KMS-11 (cell line): Measurements from ENCODE around the gene MRPL42.
"Not testable (repeated sequence)": the region's sequence is repeated elsewhere in the genome, so short reads cannot be mapped to it uniquely, and the experiment has no call there.

Source experiments
- H2AFZ ChIP-seq: fragments of 200-600 bp; sonication (generic); 2 replicates; pipeline ENCODE4 v1.6.1; 2016; ENCODE audit warnings: antibody characterized with exemption, mixed run types, low read depth
- H3K27ac ChIP-seq: fragments of 200-600 bp; sonication (generic); 2 replicates; pipeline ENCODE4 v1.6.1; 2016; ENCODE audit warnings: mild to moderate bottlenecking, mixed run types
- H3K27me3 ChIP-seq: fragments of 200-600 bp; sonication (generic); 2 replicates; pipeline ENCODE4 v1.6.1; 2017; ENCODE audit warnings: mild to moderate bottlenecking, low read depth, mixed run types, moderate library complexity; ENCODE audit not compliant: insufficient read depth
- H3K36me3 ChIP-seq: fragments of 200-600 bp; sonication (generic); 2 replicates; pipeline ENCODE4 v1.6.1; 2017; ENCODE audit warnings: mild to moderate bottlenecking, mixed run types; ENCODE audit not compliant: insufficient read depth
- H3K4me1 ChIP-seq: fragments of 200-600 bp; sonication (generic); 2 replicates; pipeline ENCODE4 v1.6.1; 2016; ENCODE audit warnings: mild to moderate bottlenecking, low read depth, mixed run types; ENCODE audit not compliant: poor library complexity, severe bottlenecking
- H3K4me2 ChIP-seq: fragments of 200-600 bp; sonication (generic); 2 replicates; pipeline ENCODE4 v1.7.0; 2016; ENCODE audit warnings: mild to moderate bottlenecking, mixed run types
- H3K4me3 ChIP-seq: fragments of 200-600 bp; sonication (generic); IDR thresholded peaks from 2 replicates; pipeline ENCODE4 v1.6.1; 2017; ENCODE audit warnings: low read depth, low read length, mixed read lengths; ENCODE audit not compliant: insufficient read depth
- H3K79me2 ChIP-seq: fragments of 200-600 bp; sonication (generic); 2 replicates; pipeline ENCODE4 v1.6.1; 2016; ENCODE audit warnings: low read depth, mixed run types; ENCODE audit not compliant: insufficient read depth
- H3K9ac ChIP-seq: fragments of 200-600 bp; sonication (generic); 2 replicates; pipeline ENCODE4 v1.6.1; 2016; ENCODE audit warnings: mild to moderate bottlenecking, mixed run types
- H4K20me1 ChIP-seq: fragments of 200-600 bp; sonication (generic); 2 replicates; pipeline ENCODE4 v1.6.1; 2016; ENCODE audit warnings: mild to moderate bottlenecking, mixed run types; ENCODE audit not compliant: insufficient read depth
- TF ChIP-seq, protein P1 (sequence below): fragments of 200-600 bp; sonication (generic); conservative IDR thresholded peaks from 2 replicates; pipeline ENCODE4 v1.6.1; 2017; ENCODE audit warnings: low read depth, mild to moderate bottlenecking, antibody characterized with exemption, low read length, moderate library complexity, mixed read lengths

The MRPL42 gene

GRCh38 chr12:93482721-93483120, 15.4 kb downstream of the MRPL42 start:
- H2AFZ ChIP-seq: no peak overlapping the region
- H3K79me2 ChIP-seq: no peaks in the 10 kb centered on the region
- 0 out of 2 replicates have a peak, but pooled peaks cover 5% of the 10 kb centered on the region for H3K36me3 ChIP-seq
- no peak overlapping the region for H3K27ac ChIP-seq
- peaks cover 27% of the 10 kb centered on the region for H3K4me1 ChIP-seq
- no peak overlapping the region for H3K9ac ChIP-seq
- TF ChIP-seq, protein P1, sequence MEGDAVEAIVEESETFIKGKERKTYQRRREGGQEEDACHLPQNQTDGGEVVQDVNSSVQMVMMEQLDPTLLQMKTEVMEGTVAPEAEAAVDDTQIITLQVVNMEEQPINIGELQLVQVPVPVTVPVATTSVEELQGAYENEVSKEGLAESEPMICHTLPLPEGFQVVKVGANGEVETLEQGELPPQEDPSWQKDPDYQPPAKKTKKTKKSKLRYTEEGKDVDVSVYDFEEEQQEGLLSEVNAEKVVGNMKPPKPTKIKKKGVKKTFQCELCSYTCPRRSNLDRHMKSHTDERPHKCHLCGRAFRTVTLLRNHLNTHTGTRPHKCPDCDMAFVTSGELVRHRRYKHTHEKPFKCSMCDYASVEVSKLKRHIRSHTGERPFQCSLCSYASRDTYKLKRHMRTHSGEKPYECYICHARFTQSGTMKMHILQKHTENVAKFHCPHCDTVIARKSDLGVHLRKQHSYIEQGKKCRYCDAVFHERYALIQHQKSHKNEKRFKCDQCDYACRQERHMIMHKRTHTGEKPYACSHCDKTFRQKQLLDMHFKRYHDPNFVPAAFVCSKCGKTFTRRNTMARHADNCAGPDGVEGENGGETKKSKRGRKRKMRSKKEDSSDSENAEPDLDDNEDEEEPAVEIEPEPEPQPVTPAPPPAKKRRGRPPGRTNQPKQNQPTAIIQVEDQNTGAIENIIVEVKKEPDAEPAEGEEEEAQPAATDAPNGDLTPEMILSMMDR: no peak
- H3K4me2 ChIP-seq: no peak overlapping the region
- H3K27me3 ChIP-seq: no peaks in the 10 kb centered on the region
- H4K20me1 ChIP-seq: no peaks in the 10 kb centered on the region
- no peak overlapping the region for H3K4me3 ChIP-seq

GRCh38 chr12:93483151-93483807, 16.0 kb downstream of the MRPL42 start:
- H2AFZ ChIP-seq: no peak overlapping the region
- peaks cover 27% of the 10 kb centered on the region for H3K4me1 ChIP-seq
- H3K9ac ChIP-seq: no peak overlapping the region
- H3K4me2 ChIP-seq: no peak overlapping the region
- H3K27ac ChIP-seq: no peak overlapping the region
- H3K27me3 ChIP-seq: no peaks in the 10 kb centered on the region
- no peaks in the 10 kb centered on the region for H3K79me2 ChIP-seq
- 0 out of 2 replicates have a peak, but pooled peaks cover 6% of the 10 kb centered on the region for H3K36me3 ChIP-seq
- H3K4me3 ChIP-seq: no peak overlapping the region
- TF ChIP-seq, protein P1: no peak
- H4K20me1 ChIP-seq: no peaks in the 10 kb centered on the region

GRCh38 chr12:93484315-93484981, 17.1 kb downstream of the MRPL42 start:
- Histone ChIP-seq H3K79me2 (no peaks in the 10 kb centered on the region), H4K20me1 (no peaks in the 10 kb centered on the region), H2AFZ (no peak overlapping the region), H3K4me2 (no peak overlapping the region), H3K27ac (no peak overlapping the region), H3K4me3 (no peak overlapping the region), H3K4me1 (peaks cover 27% of the 10 kb centered on the region), H3K9ac (no peak overlapping the region), H3K27me3 (no peaks in the 10 kb centered on the region), H3K36me3 (0 out of 2 replicates have a peak, but pooled peaks cover 9% of the 10 kb centered on the region)
- TF ChIP-seq, protein P1: no peak

GRCh38 chr12:93492808-93493207, 25.5 kb downstream of the MRPL42 start:
- H3K27ac ChIP-seq, H4K20me1 ChIP-seq, H3K4me3 ChIP-seq, H3K79me2 ChIP-seq, H3K36me3 ChIP-seq, H3K27me3 ChIP-seq, H3K4me1 ChIP-seq, H2AFZ ChIP-seq, H3K9ac ChIP-seq, H3K4me2 ChIP-seq: not testable (repeated sequence)

- Histone ChIP-seq H2AFZ (no peak overlapping the region), H3K79me2 (no peaks in the 10 kb centered on the region), H3K4me1 (no peaks in the 10 kb centered on the region), H3K27me3 (no peaks in the 10 kb centered on the region), H3K9ac (no peak overlapping the region), H3K36me3 (no peaks in the 10 kb centered on the region), H3K27ac (no peak overlapping the region), H3K4me2 (no peak overlapping the region), H3K4me3 (no peak overlapping the region), H4K20me1 (no peaks in the 10 kb centered on the region)
- TF ChIP-seq, protein P1: no peak
These were observed 26.8 kb downstream of the MRPL42 start for GRCh38 chr12:93494096-93494495.
